GM18508 (cell line): ENCODE data around the gene MDH2.
"Not testable (repeated sequence)": the region's sequence is repeated elsewhere in the genome, so short reads cannot be mapped to it uniquely, and the experiment has no call there.

Experiments used
- ATAC-seq: cut with Tn5 transposase; IDR thresholded peaks from one replicate; pipeline ENCODE4 v1.9.1; 2021; ENCODE audit warnings: moderate number of reproducible peaks; ENCODE audit not compliant: insufficient read depth, unreplicated experiment

MDH2 gene

DNA sequence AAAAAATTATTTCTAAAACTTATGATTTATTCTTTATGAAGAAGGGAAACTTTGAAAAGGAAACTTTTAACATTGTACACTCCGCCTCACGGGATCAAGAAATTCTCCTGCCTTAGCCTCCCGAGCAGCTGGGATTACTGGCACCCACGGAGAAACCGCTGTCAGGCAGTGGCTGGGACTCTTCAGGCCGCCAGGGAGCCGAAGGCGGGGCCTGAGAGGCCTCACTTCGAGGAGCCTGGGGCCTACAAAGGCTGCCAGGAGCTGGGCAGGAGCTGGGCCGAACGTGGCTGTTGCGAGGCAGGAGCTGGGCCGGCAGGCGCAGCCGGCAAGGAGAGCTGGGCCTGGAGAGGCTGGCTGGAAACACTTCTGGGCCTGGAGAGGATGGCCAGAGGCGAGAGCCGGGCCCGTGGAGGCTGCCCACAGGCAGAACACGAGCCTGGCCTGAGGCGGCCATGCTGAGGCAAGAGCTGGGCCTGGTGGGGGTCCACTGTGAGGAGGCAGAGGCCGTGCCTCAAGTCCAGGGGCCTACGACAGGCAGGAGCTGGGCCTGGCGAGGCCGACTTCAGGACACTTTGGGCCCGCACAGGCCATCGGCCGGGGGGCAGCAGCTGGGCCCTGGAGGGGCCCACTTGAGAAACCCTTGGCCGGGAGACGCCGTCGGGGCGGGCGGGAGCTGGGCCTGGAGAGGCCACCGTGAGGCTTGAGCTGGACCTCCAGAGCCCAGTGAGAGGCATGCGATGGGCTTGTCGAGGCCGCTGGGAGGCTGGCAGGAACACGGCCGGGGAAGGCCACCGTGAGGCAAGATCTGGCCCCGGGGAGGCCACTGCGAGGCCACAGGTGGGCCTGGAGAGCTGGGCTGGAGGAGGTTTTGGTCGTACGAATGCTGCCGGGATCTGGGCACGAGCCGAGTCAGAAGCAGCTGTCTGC is 23.7 kb downstream of the MDH2 start:
- ATAC-seq, result no peak

DNA sequence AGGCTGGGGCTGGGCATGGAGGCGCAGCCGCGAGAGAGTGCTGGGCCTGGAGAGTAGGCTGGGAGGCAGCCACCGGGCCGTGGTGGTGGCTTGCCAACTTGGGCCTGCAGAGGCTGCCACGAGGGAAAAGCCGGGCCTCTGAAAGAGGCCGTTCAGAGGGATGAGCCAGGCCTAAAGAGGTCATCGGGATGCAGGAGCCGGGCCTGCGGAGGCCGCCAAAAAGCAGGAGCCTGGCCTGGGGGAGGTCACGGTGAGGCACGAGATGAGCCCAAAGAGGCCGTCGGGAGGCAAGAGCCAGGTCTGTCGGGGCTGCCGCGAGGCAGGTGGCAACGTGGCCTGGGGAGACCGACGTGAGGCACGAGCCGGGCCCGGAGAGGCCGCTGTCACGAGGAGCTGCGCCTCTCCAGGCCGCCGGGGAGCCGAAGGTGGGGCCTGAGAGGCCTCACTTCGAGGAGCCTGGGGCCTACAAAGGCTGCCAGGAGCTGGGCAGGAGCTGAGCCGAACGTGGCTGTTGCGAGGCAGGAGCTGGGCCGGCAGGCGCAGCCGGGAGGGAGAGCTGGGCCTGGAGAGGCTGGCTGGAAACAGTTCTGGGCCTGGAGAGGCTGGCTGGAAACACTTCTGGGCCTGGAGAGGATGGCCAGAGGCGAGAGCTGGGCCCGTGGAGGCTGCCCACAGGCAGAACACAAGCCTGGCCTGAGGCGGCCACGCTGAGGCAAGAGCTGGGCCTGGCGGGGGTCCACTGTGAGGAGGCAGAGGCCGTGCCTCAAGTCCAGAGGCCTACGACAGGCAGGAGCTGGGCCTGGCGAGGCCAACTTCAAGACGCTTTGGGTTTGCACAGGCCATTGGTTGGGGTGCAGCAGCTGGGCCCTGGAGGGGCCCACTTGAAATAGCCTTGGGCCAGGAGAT is 24.6 kb downstream of the MDH2 start:
- ATAC-seq, result no peak

DNA sequence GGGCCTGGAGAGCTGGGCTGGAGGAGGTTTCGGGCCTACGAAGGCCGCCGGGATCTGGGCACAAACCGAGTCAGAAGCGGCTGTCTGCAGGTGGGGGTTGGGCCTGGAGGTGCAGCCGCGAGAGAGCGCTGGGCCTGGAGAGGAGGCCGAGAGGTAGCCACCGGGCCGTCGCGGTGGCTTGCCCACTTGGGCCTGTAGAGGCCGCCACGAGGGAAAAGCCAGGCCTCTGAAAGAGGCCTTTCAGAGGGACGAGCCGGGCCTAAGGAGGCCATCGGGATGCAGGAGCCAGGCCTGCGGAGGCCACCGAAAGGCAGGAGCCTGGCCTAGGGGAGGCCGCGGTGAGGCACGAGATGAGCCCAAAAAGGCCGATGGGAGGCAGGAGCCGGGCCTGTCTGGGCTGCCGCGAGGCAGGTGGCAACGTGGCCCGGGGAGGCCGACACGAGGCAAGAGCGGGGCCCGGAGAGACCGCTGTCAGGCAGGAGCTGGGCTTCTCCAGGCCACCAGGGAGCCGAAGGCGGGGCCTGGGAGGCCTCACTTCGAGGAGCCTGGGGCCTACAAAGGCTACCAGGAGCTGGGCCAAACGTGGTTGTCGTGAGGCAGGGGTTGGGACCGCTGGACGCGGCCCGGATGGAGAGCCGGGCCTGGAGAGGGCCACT is 25.6 kb downstream of the MDH2 start:
- no peak for ATAC-seq

DNA sequence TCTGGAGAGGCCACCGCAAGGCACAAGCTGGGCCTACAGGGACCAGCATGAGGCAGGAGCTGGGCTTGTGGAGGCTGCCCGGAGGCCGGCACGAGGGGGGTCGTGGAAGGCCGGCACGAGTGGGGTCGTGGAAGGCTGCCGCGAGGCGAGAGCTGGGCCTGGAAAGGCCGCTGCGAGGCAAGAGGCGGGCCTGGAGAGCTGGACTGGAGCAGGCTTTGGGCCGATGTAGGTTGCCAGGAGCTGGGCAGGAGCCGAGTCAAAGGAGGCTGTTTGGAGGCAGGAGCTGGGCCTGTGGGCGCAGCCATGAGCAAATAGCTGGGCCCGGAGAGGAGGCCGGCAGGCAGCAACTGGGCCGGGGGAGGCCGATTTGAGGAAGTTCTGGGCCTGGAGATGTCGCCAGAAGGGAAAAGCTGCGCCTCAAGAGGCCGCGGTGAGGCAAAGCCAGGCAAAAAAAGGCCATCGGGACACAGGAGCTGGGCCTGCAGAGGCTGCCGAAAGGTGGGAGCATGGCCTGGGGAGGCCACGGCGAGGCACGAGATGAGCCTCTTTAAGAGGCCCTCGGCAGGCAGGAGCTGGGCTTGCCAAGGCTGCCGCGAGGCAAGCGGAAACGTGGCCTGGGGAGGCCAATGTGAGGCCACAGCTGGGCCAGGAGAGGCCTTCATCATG is 26.5 kb downstream of the MDH2 start:
- ATAC-seq, result no peak

DNA sequence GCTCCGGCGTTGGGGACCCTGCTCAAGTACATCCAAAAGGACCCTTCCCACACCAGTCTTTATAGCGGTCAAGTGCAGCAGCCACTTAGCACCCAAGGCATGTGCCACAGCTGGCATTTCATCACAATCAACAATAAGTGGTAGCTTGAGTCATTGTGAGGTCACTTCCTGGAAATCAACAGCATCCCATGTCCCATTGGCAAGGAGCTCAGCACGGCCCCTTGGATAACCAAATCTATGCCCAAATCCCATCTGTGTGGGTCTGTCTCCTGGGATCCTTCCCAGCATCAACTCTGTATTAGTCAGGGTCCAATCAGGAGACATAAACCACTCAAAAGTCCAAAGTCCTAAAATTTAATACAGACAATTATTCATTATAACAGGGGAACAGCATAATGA is 27.1 kb downstream of the MDH2 start:
- ATAC-seq, result no peak

DNA sequence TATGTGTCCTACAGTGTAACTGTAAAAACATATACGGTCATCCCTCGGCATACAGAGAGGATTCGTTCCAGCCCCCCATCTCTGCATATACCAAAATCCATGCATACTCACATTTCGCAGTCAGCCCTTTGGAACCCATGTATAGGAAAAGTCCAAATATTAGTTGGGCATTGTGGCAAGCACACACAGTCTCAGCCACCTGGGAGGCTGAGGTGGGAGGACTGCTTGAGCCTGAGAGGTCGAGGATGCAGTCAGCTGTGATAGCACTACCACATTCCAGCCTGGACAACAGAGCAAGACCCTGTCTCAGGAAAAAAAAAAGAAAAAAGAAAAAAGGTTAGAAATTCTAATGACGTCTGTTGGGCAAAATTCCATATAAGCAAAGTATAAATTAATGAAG is 29.1 kb downstream of the MDH2 start:
- ATAC-seq, result no peak

DNA sequence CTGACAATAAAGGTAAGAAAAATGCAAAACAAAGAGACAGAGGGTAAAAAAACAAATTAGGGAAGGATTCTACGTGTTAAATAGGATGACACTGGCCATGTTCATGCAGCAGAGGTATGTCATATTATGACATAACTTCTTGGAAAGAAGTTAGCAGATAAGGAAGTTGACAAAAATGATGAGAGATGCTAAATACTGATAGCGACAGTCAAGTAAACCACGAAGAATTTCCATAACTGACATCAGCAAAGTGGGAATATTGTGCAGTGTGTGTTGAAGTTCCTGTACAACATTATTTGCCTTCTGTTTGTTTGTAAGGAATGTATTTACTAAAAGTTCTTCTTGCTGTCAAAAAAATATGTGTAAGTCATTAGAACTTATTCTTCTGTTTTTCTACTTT is 29.5 kb downstream of the MDH2 start:
- no peak for ATAC-seq

DNA sequence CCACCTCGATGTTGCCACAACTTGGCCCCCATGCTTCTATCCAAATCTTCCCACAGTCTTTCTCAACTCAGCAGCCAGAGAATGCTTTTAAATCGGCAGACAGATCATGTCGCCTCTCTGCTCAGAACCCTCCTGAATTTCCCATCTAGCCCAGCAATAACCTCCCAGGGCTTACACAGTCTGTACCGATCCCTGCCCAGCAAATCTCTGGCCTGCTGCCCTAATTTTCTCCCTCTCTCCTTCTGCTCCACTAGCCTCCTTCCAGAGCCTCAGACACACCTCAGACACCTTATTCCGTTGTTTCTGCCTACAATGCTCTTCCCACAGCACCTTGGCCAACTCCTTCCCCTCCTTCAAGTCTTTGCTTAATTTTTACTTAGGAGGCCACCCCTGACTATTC is 32.3 kb downstream of the MDH2 start:
- no peak for ATAC-seq

DNA sequence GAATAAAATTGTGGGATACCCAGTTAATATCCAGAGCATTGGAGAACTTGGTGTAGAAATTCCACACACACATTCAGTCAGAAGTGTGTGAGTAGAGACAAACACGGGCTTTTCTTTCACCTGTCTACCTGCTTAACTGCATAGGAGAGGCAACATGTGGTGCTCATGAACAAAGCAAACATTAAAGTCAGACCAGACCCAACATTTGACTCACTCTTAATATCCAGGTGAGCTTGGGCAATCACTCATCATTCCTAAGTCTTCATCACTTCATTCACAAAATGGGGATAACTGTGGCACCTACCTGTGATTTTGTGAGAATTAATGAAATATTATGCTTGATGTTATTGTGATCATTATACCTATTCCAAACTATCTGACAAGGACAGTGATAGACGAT is 36.2 kb downstream of the MDH2 start:
- ATAC-seq, result not testable (repeated sequence)

DNA sequence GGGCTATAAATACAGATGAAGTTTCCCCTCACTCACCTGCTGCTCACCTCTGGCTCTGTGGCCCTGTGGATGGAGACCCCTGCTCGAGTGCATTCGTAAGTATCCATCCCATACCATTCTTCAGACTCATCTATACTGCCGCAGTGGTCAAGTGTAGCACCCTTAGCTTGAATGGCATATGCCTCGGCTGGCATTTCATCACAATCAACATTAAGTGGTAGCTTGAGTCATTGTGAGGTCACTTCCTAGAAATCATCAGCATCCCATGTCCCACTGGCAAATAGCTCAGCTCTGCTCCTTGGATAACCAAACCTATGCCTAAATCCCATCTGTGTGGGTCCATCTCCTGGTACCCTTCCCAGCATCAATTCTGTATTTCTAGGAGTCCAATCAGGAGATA is 38.2 kb downstream of the MDH2 start:
- no peak for ATAC-seq

DNA sequence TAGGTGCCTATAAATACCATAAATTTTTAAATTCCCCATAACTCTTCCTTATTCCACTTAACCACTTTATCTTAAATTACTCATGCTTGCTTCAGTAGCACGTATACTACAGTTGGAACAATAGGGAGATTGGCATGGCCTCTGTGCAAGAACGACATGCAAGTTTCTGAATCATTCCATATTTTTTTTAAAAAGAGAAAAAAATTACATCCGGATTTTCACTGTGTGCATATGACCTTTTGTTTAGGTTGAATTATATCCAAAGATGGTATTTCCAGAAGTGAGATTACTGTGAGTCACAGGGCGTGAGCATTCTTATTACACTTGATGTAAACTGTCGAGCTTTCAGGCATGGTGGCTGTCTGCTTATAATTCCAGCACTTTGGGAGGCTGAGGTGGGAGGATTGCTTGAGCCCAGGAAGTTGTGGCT is 39.5 kb downstream of the MDH2 start:
- not testable (repeated sequence) for ATAC-seq

DNA sequence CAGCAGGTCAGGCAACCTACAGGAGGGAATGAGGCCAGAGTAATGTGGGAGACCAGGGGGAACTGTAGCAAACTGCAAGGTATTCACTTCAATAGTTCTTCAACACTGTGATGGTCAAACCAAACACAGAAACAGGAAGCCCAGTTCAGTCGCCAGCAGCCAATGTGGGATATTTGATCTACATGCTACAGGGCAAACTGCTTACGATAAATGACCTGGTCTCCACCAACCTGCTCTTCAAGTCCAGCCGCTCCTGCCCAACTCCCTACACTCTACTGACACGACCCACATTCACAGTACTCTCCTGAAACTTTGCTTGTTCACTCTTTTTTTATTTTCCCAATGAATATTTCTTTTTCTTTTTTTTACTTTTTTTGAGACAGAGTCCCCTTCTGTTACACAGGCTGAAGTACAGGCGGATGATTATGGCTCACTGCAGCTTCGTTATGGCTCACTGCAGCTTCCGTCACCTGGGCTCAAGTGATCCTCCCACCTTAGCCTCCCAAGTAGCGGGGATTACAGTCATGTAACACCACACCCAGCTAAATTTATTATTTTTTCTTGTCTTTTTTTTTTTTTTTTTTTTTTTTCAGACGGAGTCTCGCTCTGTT is 42.1 kb downstream of the MDH2 start:
- no peak for ATAC-seq

DNA sequence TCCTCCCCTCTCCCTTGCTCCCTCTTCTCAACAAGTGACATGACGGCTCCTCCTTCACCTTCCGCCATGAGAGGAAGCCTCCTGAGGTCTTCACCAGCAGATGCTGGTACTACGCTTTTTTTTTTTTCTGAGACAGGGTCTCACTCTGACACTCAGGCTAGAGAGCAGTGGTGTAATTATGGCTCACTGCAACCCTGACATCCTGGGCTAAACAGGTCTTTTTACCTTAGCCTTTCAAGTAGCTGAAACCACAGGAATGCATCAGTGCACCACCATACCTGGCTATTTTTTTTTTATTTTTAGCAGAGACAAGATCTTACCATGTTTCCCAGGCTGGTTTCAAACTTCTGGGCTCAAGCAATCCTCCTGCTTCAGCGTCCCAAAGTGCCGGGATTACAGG is 43.6 kb downstream of the MDH2 start:
- no peak for ATAC-seq

DNA sequence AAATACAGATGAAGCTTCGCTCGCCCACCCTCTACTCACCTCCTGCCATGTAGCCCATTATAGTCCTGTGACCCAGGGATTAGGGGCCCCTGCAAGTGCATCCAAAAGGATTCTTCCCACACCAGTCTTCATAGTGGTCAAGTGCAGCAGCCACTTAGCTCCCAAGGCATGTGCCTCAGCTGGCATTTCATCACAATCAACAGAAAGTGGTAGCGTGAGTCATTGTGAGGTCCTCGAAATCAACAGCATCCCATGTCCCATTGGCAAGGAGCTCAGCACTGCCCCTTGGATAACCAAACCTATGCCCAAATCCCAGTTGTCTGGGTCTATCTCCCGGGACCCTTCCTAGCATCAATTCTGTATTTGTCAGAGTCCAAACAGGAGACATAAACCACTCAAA is 45.6 kb downstream of the MDH2 start:
- not testable (repeated sequence) for ATAC-seq

DNA sequence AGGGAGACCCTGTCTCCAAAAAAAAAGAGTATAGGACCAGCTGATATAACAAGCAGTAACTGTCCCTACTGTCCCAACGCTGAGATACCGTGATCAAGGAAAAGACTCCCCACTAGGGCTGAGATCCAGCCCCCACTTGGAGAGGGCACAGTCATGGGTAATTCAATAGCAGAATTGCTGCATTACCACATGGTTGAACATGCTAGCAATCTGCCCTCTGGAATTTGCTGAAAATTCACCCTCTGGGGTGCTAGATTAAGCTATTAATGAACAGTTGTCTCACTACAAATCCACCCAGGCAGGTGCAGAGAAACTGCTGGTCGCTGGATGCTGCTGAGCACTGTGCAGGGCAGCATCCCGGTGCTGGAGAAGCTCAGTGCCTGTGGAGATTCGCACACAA is 46.4 kb downstream of the MDH2 start:
- ATAC-seq, result not testable (repeated sequence)

DNA sequence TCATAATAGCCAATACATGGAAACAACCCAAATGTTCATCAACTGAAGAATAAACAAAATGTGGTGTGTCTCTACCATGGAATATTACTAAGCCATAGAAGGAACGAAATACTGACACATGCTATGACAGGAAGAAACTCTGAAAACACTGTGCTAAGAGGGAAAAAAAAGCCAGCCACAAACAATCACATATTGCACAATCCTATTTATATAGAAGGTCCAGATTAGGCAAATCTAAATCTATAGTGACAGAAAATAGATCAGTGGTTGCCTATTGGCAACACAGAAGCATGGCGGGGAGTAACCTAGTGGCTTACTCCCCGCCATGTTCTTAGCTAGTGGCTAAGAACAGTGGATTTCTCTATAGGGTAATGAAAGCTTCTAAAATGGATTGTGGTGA is 48.0 kb downstream of the MDH2 start:
- no peak for ATAC-seq

DNA sequence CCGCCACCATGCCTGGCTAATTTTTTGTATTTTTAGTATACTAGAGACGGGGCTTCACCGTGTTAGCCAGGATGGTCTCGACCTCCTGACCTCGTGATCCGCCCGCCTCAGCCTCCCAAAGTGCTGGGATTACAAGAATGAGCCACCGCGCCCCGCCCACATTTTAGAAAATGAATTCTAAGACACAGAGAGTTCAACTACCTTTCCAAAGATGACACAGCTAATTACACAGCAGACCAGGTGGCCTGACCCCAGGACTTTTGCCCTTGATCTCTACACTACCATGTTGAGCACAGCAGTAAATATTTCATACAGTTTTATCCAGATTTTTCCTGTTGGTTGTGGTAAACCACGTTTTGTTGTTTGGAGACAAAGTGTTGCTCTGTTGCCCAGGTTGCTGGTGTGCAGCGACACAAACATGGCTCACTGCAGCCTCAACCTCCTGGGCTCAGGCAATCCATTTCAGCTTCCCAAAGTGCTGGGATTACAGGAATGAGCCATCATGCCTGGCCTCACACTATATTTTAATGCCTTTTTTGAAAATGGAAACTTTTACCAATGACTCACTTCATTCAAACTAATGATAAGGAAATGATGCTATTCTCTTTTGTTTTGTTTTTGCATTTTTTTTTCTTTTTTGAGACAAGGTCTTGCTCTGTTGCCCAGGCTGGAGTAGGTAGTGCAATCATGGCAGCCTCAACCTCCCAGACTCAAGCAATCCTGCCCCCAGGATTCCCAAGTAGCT is 54.0 kb downstream of the MDH2 start:
- not testable (repeated sequence) for ATAC-seq

DNA sequence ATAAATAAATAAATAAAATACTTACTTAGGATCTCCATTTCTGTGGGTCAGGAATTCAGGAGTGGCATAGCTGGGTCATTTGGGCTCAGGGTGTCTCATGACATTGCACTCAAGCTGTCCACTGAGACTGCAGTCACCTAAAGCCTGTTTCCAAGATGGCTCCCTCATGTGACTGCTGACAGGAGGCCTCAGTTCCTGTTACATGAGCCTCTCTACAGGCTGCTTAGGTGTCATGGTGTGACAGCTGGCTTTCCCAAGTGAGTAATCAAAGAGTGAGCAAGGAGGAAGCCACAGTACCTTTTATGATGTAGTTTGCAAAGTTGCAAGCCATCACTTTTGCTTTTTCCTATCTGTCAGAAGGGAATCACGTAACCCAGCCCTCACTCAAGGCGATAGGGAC is 55.9 kb downstream of the MDH2 start:
- not testable (repeated sequence) for ATAC-seq

DNA sequence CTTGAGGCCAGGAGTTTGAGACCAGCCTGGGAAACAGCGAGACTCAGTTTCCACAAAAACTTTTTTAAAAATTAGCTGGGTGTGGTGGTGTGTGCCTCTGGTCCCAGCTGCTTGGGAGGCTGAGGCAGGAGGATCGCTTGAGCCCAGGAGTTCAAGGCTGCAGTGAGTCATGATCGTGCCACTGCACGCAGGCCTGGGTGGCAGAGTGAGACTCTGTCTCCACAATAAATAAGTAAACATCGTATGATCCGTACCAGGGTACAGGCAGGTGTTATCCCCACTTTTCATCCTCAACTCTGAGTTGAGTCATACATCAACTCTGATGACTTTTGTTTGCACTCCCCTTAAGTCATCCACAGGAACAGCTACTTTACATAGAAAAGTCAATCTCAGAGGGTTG is 58.2 kb downstream of the MDH2 start:
- not testable (repeated sequence) for ATAC-seq
